Nephron progenitor cell (in vitro differentiated cells): ENCODE results near the gene ITFG1.

Experiments used
- DNase-seq: peaks from one replicate; pipeline ENCODE4 v3.0.0; 2021
- H3K27ac Mint-ChIP-seq: 2 replicates; pipeline ENCODE4 v1.8.0; 2021; ENCODE audit warnings: mild to moderate bottlenecking, moderate library complexity, mixed read lengths
- H3K27me3 Mint-ChIP-seq: 2 replicates; pipeline ENCODE4 v1.8.0; 2021; ENCODE audit warnings: mild to moderate bottlenecking, low read depth, mixed read lengths; ENCODE audit not compliant: poor library complexity
- H3K36me3 Mint-ChIP-seq: 2 replicates; pipeline ENCODE4 v1.8.0; 2021; ENCODE audit warnings: low read depth, mixed read lengths
- H3K4me1 Mint-ChIP-seq: 2 replicates; pipeline ENCODE4 v1.8.0; 2021; ENCODE audit warnings: mixed read lengths
- H3K4me3 Mint-ChIP-seq: 2 replicates; pipeline ENCODE4 v1.8.0; 2021; ENCODE audit warnings: mild to moderate bottlenecking, moderate library complexity, mixed read lengths
- H3K9me3 Mint-ChIP-seq: 2 replicates; pipeline ENCODE4 v1.8.0; 2021; ENCODE audit warnings: mild to moderate bottlenecking, moderate library complexity, mixed read lengths
- TF ChIP-seq, protein P1 (sequence below): fragments of 200-600 bp; sonication (generic); IDR thresholded peaks from 2 replicates; pipeline ENCODE4 v1.5.0; 2021; ENCODE audit warnings: antibody characterized with exemption

ITFG1 gene

DNA sequence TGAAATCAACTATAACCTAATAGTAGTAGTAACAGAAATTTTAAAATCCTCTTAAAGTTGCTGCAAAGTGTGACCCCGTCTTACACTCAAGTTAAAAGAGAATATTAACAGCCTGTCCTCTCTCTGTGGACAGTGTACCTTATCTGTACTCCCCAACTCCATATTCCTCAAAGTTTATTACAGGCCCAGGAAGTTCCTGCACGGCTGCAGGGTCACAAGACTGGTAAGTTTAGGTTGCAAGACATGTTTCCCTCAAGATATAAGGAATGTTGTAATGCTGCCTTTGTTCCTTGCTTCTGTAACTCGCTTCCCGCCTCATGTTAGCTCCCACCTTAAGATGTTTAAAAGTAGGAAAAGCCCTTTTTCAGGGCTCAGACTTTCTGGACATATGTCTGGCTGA is 72.2 kb downstream of the ITFG1 start:
- peaks cover 21% of the 10 kb centered on the region for H3K4me1 Mint-ChIP-seq
- no peak for DNase-seq
- H3K9me3 Mint-ChIP-seq, result no peaks in the 10 kb centered on the region
- H3K36me3 Mint-ChIP-seq, result peaks cover 5% of the 10 kb centered on the region
- TF ChIP-seq, protein P1, sequence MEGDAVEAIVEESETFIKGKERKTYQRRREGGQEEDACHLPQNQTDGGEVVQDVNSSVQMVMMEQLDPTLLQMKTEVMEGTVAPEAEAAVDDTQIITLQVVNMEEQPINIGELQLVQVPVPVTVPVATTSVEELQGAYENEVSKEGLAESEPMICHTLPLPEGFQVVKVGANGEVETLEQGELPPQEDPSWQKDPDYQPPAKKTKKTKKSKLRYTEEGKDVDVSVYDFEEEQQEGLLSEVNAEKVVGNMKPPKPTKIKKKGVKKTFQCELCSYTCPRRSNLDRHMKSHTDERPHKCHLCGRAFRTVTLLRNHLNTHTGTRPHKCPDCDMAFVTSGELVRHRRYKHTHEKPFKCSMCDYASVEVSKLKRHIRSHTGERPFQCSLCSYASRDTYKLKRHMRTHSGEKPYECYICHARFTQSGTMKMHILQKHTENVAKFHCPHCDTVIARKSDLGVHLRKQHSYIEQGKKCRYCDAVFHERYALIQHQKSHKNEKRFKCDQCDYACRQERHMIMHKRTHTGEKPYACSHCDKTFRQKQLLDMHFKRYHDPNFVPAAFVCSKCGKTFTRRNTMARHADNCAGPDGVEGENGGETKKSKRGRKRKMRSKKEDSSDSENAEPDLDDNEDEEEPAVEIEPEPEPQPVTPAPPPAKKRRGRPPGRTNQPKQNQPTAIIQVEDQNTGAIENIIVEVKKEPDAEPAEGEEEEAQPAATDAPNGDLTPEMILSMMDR, result no peak
- no peaks in the 10 kb centered on the region for H3K27me3 Mint-ChIP-seq
- no peak overlapping the region for H3K4me3 Mint-ChIP-seq
- no peak overlapping the region for H3K27ac Mint-ChIP-seq

DNA sequence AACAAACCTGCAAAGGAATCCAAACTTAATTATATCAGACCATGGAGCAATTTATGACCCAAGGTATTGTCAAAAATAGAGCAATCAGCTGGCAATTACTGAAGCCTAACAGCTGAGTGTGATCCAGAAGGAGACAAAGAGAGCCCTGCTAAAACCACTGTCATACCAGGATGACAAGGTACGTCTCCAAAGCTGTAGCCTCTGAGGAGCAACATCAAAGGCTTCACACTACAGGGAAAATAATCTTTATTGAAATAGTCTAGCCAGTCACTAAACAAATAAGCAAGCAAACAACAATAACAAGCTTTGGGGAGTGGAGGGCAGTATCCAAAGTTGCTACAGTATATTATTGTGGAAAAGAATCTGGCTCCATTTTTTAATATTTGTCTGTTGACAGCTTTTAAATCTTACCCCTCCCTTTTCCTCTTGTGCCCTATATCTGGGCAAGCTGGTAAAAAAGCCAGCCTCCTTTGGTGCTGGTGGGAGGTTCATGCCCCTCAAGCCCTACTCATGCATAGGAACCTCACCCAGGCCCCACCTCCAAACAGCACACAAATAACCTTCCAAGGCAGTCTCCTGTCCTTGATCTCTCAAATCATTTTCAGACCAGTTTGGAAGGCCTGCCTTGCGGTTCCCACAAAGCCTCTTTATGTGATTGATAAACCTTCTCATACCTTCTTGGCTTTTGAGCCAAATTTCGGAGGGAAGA is 73.7 kb downstream of the ITFG1 start:
- peaks cover 5% of the 10 kb centered on the region for H3K36me3 Mint-ChIP-seq
- H3K27me3 Mint-ChIP-seq, result no peaks in the 10 kb centered on the region
- no peak overlapping the region for H3K4me3 Mint-ChIP-seq
- DNase-seq, result no peak
- H3K9me3 Mint-ChIP-seq, result no peaks in the 10 kb centered on the region
- TF ChIP-seq, protein P1, result no peak
- peak overlapping the region; percentile 91 for H3K27ac Mint-ChIP-seq
- H3K4me1 Mint-ChIP-seq, result peaks cover 20% of the 10 kb centered on the region

DNA sequence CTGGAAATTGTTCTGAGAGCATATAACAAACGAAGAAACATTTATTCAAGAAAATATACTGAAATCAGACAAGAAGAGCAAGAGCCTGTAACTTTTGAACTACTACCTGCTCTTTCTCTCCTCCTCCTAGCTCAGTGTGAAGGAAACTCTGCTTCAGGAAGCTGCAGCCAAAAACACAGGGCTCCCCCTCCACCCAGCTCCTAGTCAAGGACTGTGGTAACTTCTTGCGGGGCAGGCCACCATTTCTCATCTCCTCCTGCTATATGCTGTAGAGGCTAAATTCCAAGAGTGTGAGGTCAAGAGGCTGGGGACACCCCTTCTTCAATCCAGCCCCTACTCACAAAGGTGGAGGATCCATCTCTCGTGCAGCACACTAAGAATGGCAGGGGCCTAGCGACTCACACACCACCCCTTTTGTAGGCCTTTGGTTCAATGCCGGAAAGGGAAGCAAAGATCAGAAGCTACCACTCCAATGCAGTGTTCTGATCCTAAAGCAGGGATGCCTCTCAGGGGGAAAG is 74.6 kb downstream of the ITFG1 start:
- H3K36me3 Mint-ChIP-seq, result peaks cover 5% of the 10 kb centered on the region
- H3K27me3 Mint-ChIP-seq, result no peaks in the 10 kb centered on the region
- TF ChIP-seq, protein P1, result no peak
- no peaks in the 10 kb centered on the region for H3K9me3 Mint-ChIP-seq
- DNase-seq, result no peak
- H3K4me1 Mint-ChIP-seq, result peaks cover 16% of the 10 kb centered on the region
- no peak overlapping the region for H3K4me3 Mint-ChIP-seq
- H3K27ac Mint-ChIP-seq, result peak overlapping the region; percentile 91

DNA sequence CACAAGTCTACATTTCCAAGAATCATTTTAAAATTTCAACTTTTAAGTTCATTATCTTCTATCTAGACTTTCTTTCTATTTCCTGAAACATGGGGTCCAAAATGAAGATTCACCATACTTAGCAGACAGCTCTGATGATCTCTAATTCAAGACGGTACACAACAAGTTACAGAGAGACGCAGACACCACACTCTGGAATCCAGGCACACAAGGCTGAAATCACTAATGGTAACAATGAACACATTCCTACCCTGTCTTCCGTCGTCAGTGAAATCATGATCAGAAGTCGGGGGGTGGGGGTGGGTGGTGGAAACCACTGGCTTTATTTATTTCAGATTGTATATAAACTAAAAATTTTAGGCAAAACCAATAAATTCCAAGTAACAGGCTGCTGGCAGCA is 78.5 kb downstream of the ITFG1 start:
- H3K9me3 Mint-ChIP-seq, result no peaks in the 10 kb centered on the region
- TF ChIP-seq, protein P1, result no peak
- no peak overlapping the region for H3K4me3 Mint-ChIP-seq
- no peak for DNase-seq
- H3K36me3 Mint-ChIP-seq, result peaks cover 4% of the 10 kb centered on the region
- no peak overlapping the region for H3K27ac Mint-ChIP-seq
- no peaks in the 10 kb centered on the region for H3K27me3 Mint-ChIP-seq
- H3K4me1 Mint-ChIP-seq, result peaks cover 13% of the 10 kb centered on the region

DNA sequence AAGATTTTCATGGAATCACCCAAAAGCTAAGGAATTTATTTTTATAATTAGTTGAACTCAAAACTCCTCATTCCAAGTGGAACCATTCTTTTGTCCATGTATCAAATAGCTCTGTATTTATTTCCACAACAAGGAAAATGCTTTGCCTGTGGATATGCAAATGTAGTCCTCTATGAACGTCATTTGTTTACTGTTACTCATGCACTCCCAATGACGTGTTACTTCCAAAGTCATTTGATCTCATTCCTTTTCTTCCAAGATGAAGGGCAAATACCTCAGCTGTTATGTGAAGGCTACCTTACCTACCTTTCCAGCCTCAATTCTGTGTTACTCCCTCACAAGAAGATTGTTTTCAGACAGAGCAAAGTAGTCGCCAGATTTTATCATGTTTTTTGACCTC is 83.7 kb downstream of the ITFG1 start:
- H3K4me3 Mint-ChIP-seq, result no peak overlapping the region
- TF ChIP-seq, protein P1, result no peak
- no peaks in the 10 kb centered on the region for H3K4me1 Mint-ChIP-seq
- DNase-seq, result no peak
- peaks cover 19% of the 10 kb centered on the region for H3K36me3 Mint-ChIP-seq
- no peaks in the 10 kb centered on the region for H3K9me3 Mint-ChIP-seq
- H3K27ac Mint-ChIP-seq, result no peak overlapping the region
- peaks cover 3% of the 10 kb centered on the region for H3K27me3 Mint-ChIP-seq

DNA sequence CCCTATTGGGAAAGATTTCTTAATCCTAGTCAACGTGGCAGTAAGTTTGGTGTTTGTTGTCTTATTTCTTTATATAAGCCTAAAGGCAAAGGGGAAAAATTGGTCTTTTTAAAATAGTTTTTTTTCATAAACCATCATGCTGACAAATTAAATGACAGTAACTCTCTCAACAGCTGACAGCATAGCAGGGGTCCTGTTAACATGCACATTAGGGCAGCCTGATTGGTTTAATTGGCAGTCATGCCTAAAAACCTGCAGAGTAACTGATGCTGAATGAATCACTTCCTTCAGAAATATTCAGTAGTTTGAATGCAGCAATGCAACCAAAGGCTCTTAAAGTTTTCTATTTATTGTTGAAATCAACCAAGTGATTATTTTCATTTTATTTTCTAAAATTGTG is 85.4 kb downstream of the ITFG1 start:
- Mint-ChIP-seq H3K27me3 (peaks cover 3% of the 10 kb centered on the region), H3K4me3 (no peak overlapping the region), H3K36me3 (peaks cover 26% of the 10 kb centered on the region), H3K27ac (no peak overlapping the region), H3K9me3 (no peaks in the 10 kb centered on the region), H3K4me1 (peaks cover 2% of the 10 kb centered on the region)
- TF ChIP-seq, protein P1, result no peak
- DNase-seq, result no peak
